Pancreas (tissue), 10 donors: ENCODE results near the gene KLHL24. TPM values are rescaled to one million over a fixed set of nuclear protein-coding genes. Genes with fewer than 3 reads are reported as not detected.

ENCODE experiments used
- ATAC-seq, 4 donors: fragments of 200-7000 bp; cut with Tn5 transposase; one replicate each; pipeline versions ENCODE4 v1.8.0 to v1.9.1; 2020; ENCODE audit warnings: mild to moderate bottlenecking in 4 of 4, moderate library complexity in 4 of 4
- DNase-seq, 6 donors: peaks; one replicate each; pipeline ENCODE4 v3.0.0-alpha.2; 2020
- FAIRE-seq: peaks from 2 replicates; lab custom pipeline; 2012; peaks lifted over from hg19 to GRCh38; lab: Jason Lieb, UNC
- H3K27ac ChIP-seq, 4 donors: fragments of 200-600 bp; sonication (generic); 1 replicate in 3 of 4; 2 replicates in 1 of 4; pipeline versions ENCODE4 v1.5.0 to v1.8.0; 2020
- H3K27me3 ChIP-seq, 4 donors: fragments of 200-600 bp; one replicate each; pipeline ENCODE4 v1.8.0; 2021
- H3K36me3 ChIP-seq, 3 donors: fragments of 200-600 bp; sonication (generic) in 1 of 3; one replicate each; pipeline versions ENCODE4 v1.5.0 to v1.8.0; 2020 to 2021
- H3K4me1 ChIP-seq, 3 donors: fragments of 200-600 bp; one replicate each; pipeline ENCODE4 v1.8.0; 2021
- H3K4me3 ChIP-seq, 4 donors: fragments of 200-600 bp; sonication (generic) in 2 of 4; one replicate each; pipeline versions ENCODE4 v1.5.0 to v1.8.0; 2020 to 2021
- H3K9me3 ChIP-seq, 4 donors: fragments of 200-600 bp; one replicate each; pipeline ENCODE4 v1.8.0; 2021
- WGBS, 2 donors: extraction: QIAGEN DNeasy Blood & Tissue Kit; methylation state at CpG; one replicate each; pipeline ENCODE4 v1.1.7; 2013; 5-methylcytosine and 5-hydroxymethylcytosine counted together
- intact Hi-C, 3 donors: fragments of 100-400 bp; cut with DNase I; formaldehyde crosslinking; loops; one replicate each; pipeline versions ENCODE4 v1.11.1 to v1.14.2; 2022
- polyA plus RNA-seq, 2 donors: library from polyadenylated mRNA; stranded (reverse); fragments of 200-250 nt; gene quantifications; one replicate each; pipeline ENCODE4 v1.2.3, GENCODE V29; 2013
- total RNA-seq, 6 donors: library from RNA; stranded (reverse); fragmentation: NEBNext Ultra II Directional in 4 of 6; extraction: Animal tissue kit (Norgen Biotek cat#: 25700) in 4 of 6; gene quantifications; one replicate each; pipeline versions ENCODE4 v1.2.1 to v1.2.4, GENCODE V29; 2021 to 2023
- TF ChIP-seq, protein P1 (sequence below), 4 donors: fragments of 200-600 bp; sonication (generic) in 3 of 4; IDR thresholded peaks; one replicate each; pipeline versions ENCODE4 v1.5.0 to v1.8.0; 2021; ENCODE audit warnings: antibody characterized with exemption in 4 of 4
- donor health status: healthy with polysubstance abuse.
- donor health status: DM: no; HTN: no; CAD: no; lungs with moderate emphysema.
- donor health status: DM: no; HTN: no; CAD: no.
- donor health status: control.
- donor health status: control.
- donor health status: Bipolar disorder and iron deficiency.
- donor health status: DM: yes; HTN: yes; CAD: no.
- donor health status: DM: no; HTN: no; CAD: no.
- donor health status: DM: no; HTN: no; CAD: no.
- donor health status: DM: yes; HTN: yes; CAD: no.

KLHL24 gene
- total and polyA plus RNA-seq, 8 donors, result 5.7 to 40.8 (median 23.9) TPM

DNA sequence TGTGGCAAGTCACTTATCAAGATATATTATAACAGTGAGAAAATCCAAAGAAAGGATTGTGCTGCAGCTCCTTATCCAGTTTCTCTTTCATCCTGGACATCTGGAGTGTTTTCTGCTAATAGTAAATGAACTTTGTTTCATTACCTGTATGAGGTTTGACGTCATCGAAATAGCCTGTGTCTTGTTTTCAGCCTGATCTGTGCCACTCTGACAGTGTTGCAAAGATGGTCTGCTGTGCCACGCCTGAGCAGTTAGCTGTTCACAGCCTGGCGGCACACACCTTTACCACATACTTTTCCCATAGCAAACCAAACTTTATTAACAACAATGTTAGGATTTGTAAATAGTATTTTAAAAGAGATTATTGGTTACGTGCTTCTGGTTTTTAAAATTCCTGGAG, 96.2 kb downstream of the KLHL24 start:
- Histone ChIP-seq H3K27me3 (no peaks in the 10 kb centered on the region), H3K9me3 (no peaks in the 10 kb centered on the region), H3K4me3 (no peak overlapping the region), H3K4me1 (no peaks in the 10 kb centered on the region), H3K36me3 (peaks cover 0 to 17% (median 0%) of the 10 kb centered on the region in 3 donors), H3K27ac (no peak overlapping the region)
- ATAC-seq (no peak), FAIRE-seq (no peak), DNase-seq (no peak)
- 92 to 93% methylated on average over 5 of the region's 5 CpGs for WGBS, 2 donors
- intact Hi-C loops, result no loop called here
- TF ChIP-seq, protein P1, sequence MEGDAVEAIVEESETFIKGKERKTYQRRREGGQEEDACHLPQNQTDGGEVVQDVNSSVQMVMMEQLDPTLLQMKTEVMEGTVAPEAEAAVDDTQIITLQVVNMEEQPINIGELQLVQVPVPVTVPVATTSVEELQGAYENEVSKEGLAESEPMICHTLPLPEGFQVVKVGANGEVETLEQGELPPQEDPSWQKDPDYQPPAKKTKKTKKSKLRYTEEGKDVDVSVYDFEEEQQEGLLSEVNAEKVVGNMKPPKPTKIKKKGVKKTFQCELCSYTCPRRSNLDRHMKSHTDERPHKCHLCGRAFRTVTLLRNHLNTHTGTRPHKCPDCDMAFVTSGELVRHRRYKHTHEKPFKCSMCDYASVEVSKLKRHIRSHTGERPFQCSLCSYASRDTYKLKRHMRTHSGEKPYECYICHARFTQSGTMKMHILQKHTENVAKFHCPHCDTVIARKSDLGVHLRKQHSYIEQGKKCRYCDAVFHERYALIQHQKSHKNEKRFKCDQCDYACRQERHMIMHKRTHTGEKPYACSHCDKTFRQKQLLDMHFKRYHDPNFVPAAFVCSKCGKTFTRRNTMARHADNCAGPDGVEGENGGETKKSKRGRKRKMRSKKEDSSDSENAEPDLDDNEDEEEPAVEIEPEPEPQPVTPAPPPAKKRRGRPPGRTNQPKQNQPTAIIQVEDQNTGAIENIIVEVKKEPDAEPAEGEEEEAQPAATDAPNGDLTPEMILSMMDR (IDR thresholded peaks at IDR 0.05), result no peak

DNA sequence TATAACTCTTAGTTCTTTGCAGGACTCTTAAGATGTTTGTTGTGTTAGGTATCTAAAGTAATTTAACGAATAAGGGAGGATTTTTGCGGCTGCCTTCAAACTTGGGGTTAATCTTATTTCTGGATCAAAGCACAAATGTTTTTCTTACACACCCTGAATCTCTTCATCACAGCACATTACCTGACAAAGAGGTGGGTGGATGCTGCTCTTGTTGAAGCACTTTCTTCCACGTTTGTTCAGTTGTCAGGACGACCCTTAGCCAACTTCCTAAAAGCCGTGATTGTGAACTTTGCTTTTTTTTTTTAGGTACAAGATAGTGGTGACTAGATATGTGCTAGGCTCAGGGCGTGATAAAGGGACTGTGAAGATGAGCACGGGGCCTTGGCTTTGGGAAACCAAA, 98.1 kb downstream of the KLHL24 start:
- ATAC-seq (no peak), DNase-seq (no peak), FAIRE-seq (no peak)
- Histone ChIP-seq H3K27me3 (no peaks in the 10 kb centered on the region), H3K36me3 (peaks cover 0 to 8% (median 0%) of the 10 kb centered on the region in 3 donors), H3K4me3 (no peak overlapping the region), H3K27ac (no peak overlapping the region), H3K9me3 (no peaks in the 10 kb centered on the region), H3K4me1 (no peaks in the 10 kb centered on the region)
- intact Hi-C loops, result no loop called here
- TF ChIP-seq, protein P1 (IDR thresholded peaks at IDR 0.05), result no peak
- WGBS, 2 donors, result 88 to 90% methylated on average over 7 of the region's 7 CpGs

Other genes starting within 250 kb of the KLHL24 start
- gene MCF2L2, start 207.0 kb upstream of the KLHL24 start, total RNA-seq, result 1 to 10 TPM in 3 of 6 donors, under 1 TPM in 3; 0.54 to 2.0 (median 0.97) TPM
- gene MCF2L2, start 207.0 kb upstream of the KLHL24 start, polyA plus RNA-seq, result 1 to 10 TPM in 1 of 2 donors, under 1 TPM in 1; 0.80 to 1.8 TPM
- 1 to 10 TPM in 2 of 6 donors, under 1 TPM in 4; 0.19 to 4.6 (median 0.38) TPM for gene KLHL6, start 79.9 kb upstream of the KLHL24 start, total RNA-seq
- under 1 TPM; 0.19 to 0.27 TPM for gene KLHL6, start 79.9 kb upstream of the KLHL24 start, polyA plus RNA-seq
- gene YEATS2, start 62.2 kb downstream of the KLHL24 start, total RNA-seq, result 10 to 100 TPM in 1 of 6 donors, 1 to 10 TPM in 5; 5.8 to 12.8 (median 6.8) TPM
- gene YEATS2, start 62.2 kb downstream of the KLHL24 start, polyA plus RNA-seq, result 1 to 10 TPM; 5.7 to 6.2 TPM
- 1 to 10 TPM; 2.5 to 6.3 (median 3.7) TPM for gene MAP6D1, start 190.0 kb downstream of the KLHL24 start, total RNA-seq
- 1 to 10 TPM; 1.4 to 2.7 TPM for gene MAP6D1, start 190.0 kb downstream of the KLHL24 start, polyA plus RNA-seq
- gene PARL, start 249.3 kb downstream of the KLHL24 start, total RNA-seq, result 10 to 100 TPM; 26.4 to 42.9 (median 33.6) TPM
- 10 to 100 TPM; 65.6 to 65.8 TPM for gene PARL, start 249.3 kb downstream of the KLHL24 start, polyA plus RNA-seq